WTC11 (cell line): Measurements from ENCODE around the gene GLRA3. TPM values are rescaled to one million over a fixed set of nuclear protein-coding genes. Genes with fewer than 3 reads are reported as not detected.
A peak's percentile ranks its signal among the peaks of the same experiment; 100 is the strongest.

Source experiments
- ATAC-seq: fragments of 200-7000 bp; cut with Tn5 transposase; 2 replicates; pipeline ENCODE4 v1.10.0; 2021; ENCODE audit warnings: mild to moderate bottlenecking, moderate library complexity
- CTCF ChIA-PET: fragments of 300-600 bp; sonication (Branson Sonifier 250); formaldehyde crosslinking; loops from one replicate; lab custom pipeline; 2021; ENCODE audit warnings: antibody characterized with exemption; lab: Charles Lee
- POLR2A ChIA-PET: fragments of 350-600 bp; sonication (Branson Sonifier 250); formaldehyde crosslinking; loops from one replicate; lab custom pipeline; 2021; ENCODE audit warnings: antibody characterized with exemption; lab: Charles Lee
- DNase-seq: peaks from one replicate; pipeline ENCODE4 v3.0.0; 2021; ENCODE audit warnings: low spot score
- H3K27ac Mint-ChIP-seq: 2 replicates; pipeline ENCODE4 v1.8.0; 2021; ENCODE audit warnings: mixed read lengths
- H3K27me3 Mint-ChIP-seq: 2 replicates; pipeline ENCODE4 v1.8.0; 2021; ENCODE audit warnings: low read depth, mild to moderate bottlenecking, moderate library complexity, mixed read lengths
- H3K36me3 Mint-ChIP-seq: 2 replicates; pipeline ENCODE4 v1.8.0; 2021; ENCODE audit warnings: mixed read lengths
- H3K4me1 Mint-ChIP-seq: 2 replicates; pipeline ENCODE4 v1.8.0; 2022; ENCODE audit warnings: mixed read lengths
- H3K4me3 Mint-ChIP-seq: 2 replicates; pipeline ENCODE4 v1.8.0; 2021; ENCODE audit warnings: mild to moderate bottlenecking, moderate library complexity, mixed read lengths
- H3K9me3 Mint-ChIP-seq: 2 replicates; pipeline ENCODE4 v1.8.0; 2021; ENCODE audit warnings: mixed read lengths
- CBFB ChIP-seq: sonication (generic); formaldehyde crosslinking; IDR thresholded peaks from 2 replicates; pipeline ENCODE4 v1.8.1; 2022; ENCODE audit warnings: mild to moderate bottlenecking, low read depth, missing genetic modification reagents
- E2F4 ChIP-seq: sonication (generic); formaldehyde crosslinking; IDR thresholded peaks from 2 replicates; pipeline ENCODE4 v1.8.1; 2022; ENCODE audit warnings: low read depth, mild to moderate bottlenecking, moderate library complexity, missing genetic modification reagents, borderline replicate concordance
- E2F5 ChIP-seq: sonication (generic); formaldehyde crosslinking; IDR thresholded peaks from 2 replicates; pipeline ENCODE4 v1.8.1; 2022; ENCODE audit warnings: mild to moderate bottlenecking, moderate library complexity, missing genetic modification reagents
- EMX1 ChIP-seq: fragments of 250-450 bp; sonication (Bioruptor Pico); IDR thresholded peaks from 2 replicates; pipeline ENCODE4 v1.8.0; 2021; ENCODE audit warnings: mild to moderate bottlenecking
- ETV6 ChIP-seq: sonication (generic); formaldehyde crosslinking; IDR thresholded peaks from 2 replicates; pipeline ENCODE4 v1.8.1; 2022; ENCODE audit warnings: mild to moderate bottlenecking, missing genetic modification reagents
- GABPB1 ChIP-seq: sonication (generic); formaldehyde crosslinking; IDR thresholded peaks from 2 replicates; pipeline ENCODE4 v1.8.1; 2023; ENCODE audit warnings: mild to moderate bottlenecking, missing genetic modification reagents
- GTF2I ChIP-seq: fragments of 250-450 bp; sonication (Bioruptor Pico); conservative IDR thresholded peaks from 2 replicates; pipeline ENCODE4 v1.4.0; 2021; ENCODE audit warnings: mild to moderate bottlenecking
- HMGA2 ChIP-seq: fragments of 250-450 bp; sonication (Bioruptor Pico); IDR thresholded peaks from 2 replicates; pipeline ENCODE4 v1.4.0; 2021; ENCODE audit warnings: mild to moderate bottlenecking, moderate library complexity
- JAZF1 ChIP-seq: fragments of 250-450 bp; sonication (Bioruptor Pico); IDR thresholded peaks from 2 replicates; pipeline ENCODE4 v1.9.0; 2021; ENCODE audit warnings: moderate library complexity, mild to moderate bottlenecking, inconsistent platforms
- KAT7 ChIP-seq: sonication (generic); formaldehyde crosslinking; IDR thresholded peaks from 2 replicates; pipeline ENCODE4 v1.8.1; 2023; ENCODE audit warnings: missing genetic modification reagents, mild to moderate bottlenecking, borderline replicate concordance
- MXD4 ChIP-seq: fragments of 250-450 bp; sonication (Bioruptor Pico); IDR thresholded peaks from 2 replicates; pipeline ENCODE4 v1.8.0; 2021; ENCODE audit warnings: mild to moderate bottlenecking, moderate library complexity, borderline replicate concordance
- NR3C1 ChIP-seq: sonication (generic); formaldehyde crosslinking; conservative IDR thresholded peaks from 2 replicates; pipeline ENCODE4 v1.8.1; 2023; ENCODE audit warnings: low read depth, mild to moderate bottlenecking, missing genetic modification reagents
- OVOL2 ChIP-seq: fragments of 250-450 bp; sonication (Bioruptor Pico); IDR thresholded peaks from 2 replicates; pipeline ENCODE4 v1.9.0; 2021; ENCODE audit warnings: mild to moderate bottlenecking, borderline replicate concordance
- RORB ChIP-seq: fragments of 250-450 bp; sonication (Bioruptor Pico); IDR thresholded peaks from 2 replicates; pipeline ENCODE4 v1.9.0; 2021; ENCODE audit warnings: mild to moderate bottlenecking
- SMAD3 ChIP-seq: sonication (generic); formaldehyde crosslinking; IDR thresholded peaks from 2 replicates; pipeline ENCODE4 v1.8.0; 2022; ENCODE audit warnings: missing genetic modification reagents, mild to moderate bottlenecking, borderline replicate concordance
- SMAD4 ChIP-seq: sonication (generic); formaldehyde crosslinking; IDR thresholded peaks from 2 replicates; pipeline ENCODE4 v1.8.0; 2022; ENCODE audit warnings: mild to moderate bottlenecking, missing genetic modification reagents
- TCF7 ChIP-seq: sonication (generic); formaldehyde crosslinking; IDR thresholded peaks from 2 replicates; pipeline ENCODE4 v1.8.0; 2022; ENCODE audit warnings: mild to moderate bottlenecking, low read depth, missing genetic modification reagents, moderate library complexity
- TEAD4 ChIP-seq: sonication (generic); formaldehyde crosslinking; IDR thresholded peaks from 2 replicates; pipeline ENCODE4 v1.8.0; 2022; ENCODE audit warnings: mild to moderate bottlenecking, missing genetic modification reagents
- USF2 ChIP-seq: sonication (generic); formaldehyde crosslinking; IDR thresholded peaks from 2 replicates; pipeline ENCODE4 v1.8.1; 2023; ENCODE audit warnings: mild to moderate bottlenecking, missing genetic modification reagents, moderate library complexity
- ZMAT4 ChIP-seq: fragments of 250-450 bp; sonication (Bioruptor Pico); IDR thresholded peaks from 2 replicates; pipeline ENCODE4 v1.9.0; 2021; ENCODE audit warnings: mild to moderate bottlenecking
- ZNF281 ChIP-seq: sonication (generic); formaldehyde crosslinking; IDR thresholded peaks from 2 replicates; pipeline ENCODE4 v1.8.0; 2023; ENCODE audit warnings: mild to moderate bottlenecking, missing genetic modification reagents
- ZNF416 ChIP-seq: fragments of 250-450 bp; sonication (Bioruptor Pico); IDR thresholded peaks from 2 replicates; pipeline ENCODE4 v1.9.0; 2021; ENCODE audit warnings: mild to moderate bottlenecking, inconsistent platforms
- ZNF512 ChIP-seq: sonication (generic); formaldehyde crosslinking; IDR thresholded peaks from 2 replicates; pipeline ENCODE4 v1.8.1; 2022; ENCODE audit warnings: missing genetic modification reagents, borderline replicate concordance
- total RNA-seq: library from RNA; stranded (reverse); gene quantifications from 3 replicates; pipeline ENCODE4 v1.2.3, GENCODE V29; 2021
- TF ChIP-seq, protein P1 (sequence below): sonication (generic); formaldehyde crosslinking; IDR thresholded peaks from 2 replicates; pipeline ENCODE4 v1.8.1; 2022; ENCODE audit warnings: mild to moderate bottlenecking, missing genetic modification reagents, moderate library complexity, borderline replicate concordance
- TF ChIP-seq, protein P2 (sequence below): fragments of 250-450 bp; sonication (Bioruptor Pico); IDR thresholded peaks from 2 replicates; pipeline ENCODE4 v2.1.2; 2022; ENCODE audit warnings: mild to moderate bottlenecking, moderate library complexity

GLRA3 gene
- total RNA-seq, 1 experiment from 2014 or later, result 0.15 TPM

DNA sequence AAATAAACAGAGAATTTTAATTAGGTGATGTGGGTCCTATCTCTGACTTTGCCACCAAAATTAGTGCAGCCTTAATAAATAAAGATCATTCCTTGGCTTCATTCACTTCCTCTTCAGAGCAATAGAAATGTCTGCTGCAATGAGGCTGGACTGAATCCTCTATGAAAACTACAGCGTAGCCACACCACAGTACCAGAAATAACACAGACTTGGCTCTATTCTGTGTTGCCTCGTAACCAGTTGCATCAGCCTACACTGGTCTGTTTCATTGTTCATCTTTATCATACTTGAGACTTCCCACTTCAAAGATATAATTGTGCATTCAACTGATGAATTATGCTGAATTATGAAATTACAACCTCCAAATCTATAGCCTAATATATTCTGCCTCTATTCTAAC is 15.8 kb downstream of the GLRA3 start (continued):
- TF ChIP-seq ZNF512 (CRISPR knock-in tag), result no peak
- no peak for TF ChIP-seq KAT7 (CRISPR knock-in tag)
- no peak for TF ChIP-seq EMX1 (CRISPR knock-in tag)
- TF ChIP-seq USF2 (CRISPR knock-in tag), result no peak
- TF ChIP-seq JAZF1, result no peak
- no peak for TF ChIP-seq TEAD4 (CRISPR knock-in tag)
- TF ChIP-seq NR3C1 (CRISPR knock-in tag), result no peak

DNA sequence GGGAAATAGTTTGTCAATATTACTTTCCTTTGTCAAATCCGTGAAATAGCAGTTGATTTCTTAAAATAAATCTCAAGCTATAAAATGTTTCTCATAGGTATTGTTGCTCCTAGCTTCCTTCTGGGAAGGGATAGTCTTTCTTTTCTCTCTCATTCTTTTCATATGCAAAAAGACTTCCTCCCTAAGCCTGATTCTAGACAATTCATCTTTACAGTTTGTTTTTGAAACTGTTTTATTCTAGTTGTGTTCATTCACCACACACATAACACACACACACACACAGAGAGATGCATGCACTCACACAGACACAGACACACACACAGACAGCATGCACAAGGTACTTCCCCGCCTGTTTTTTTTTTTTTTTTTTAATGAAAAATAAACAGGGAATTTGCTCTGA is 18.2 kb downstream of the GLRA3 start:
- H3K27me3 Mint-ChIP-seq, result no peaks in the 10 kb centered on the region; the same call in 1 of the 2 replicates
- peaks cover 17% of the 10 kb centered on the region for H3K4me1 Mint-ChIP-seq
- CTCF ChIA-PET, result interaction anchor here (0.6 to 1.5 kb wide), 3 partner anchors 13 to 47 kb away, joined by 3 to 4 read pairs (median 3); partner anchors contain the start of gene GLRA3
- H3K9me3 Mint-ChIP-seq, result peaks cover 26% of the 10 kb centered on the region
- TF ChIP-seq GTF2I (CRISPR knock-in tag) (no peak), KAT7 (CRISPR knock-in tag) (no peak), ZNF416 (CRISPR knock-in tag) (no peak), SMAD4 (CRISPR knock-in tag) (no peak), E2F5 (no peak), GABPB1 (CRISPR knock-in tag) (no peak), ZMAT4 (no peak), TCF7 (CRISPR knock-in tag) (no peak), E2F4 (no peak), MXD4 (CRISPR knock-in tag) (no peak), ETV6 (CRISPR knock-in tag) (no peak), RORB (CRISPR knock-in tag) (no peak), HMGA2 (CRISPR knock-in tag) (no peak), ZNF281 (CRISPR knock-in tag) (no peak), CBFB (CRISPR knock-in tag) (no peak), OVOL2 (CRISPR knock-in tag) (no peak), SMAD3 (CRISPR knock-in tag) (no peak)
- TF ChIP-seq, protein P1, sequence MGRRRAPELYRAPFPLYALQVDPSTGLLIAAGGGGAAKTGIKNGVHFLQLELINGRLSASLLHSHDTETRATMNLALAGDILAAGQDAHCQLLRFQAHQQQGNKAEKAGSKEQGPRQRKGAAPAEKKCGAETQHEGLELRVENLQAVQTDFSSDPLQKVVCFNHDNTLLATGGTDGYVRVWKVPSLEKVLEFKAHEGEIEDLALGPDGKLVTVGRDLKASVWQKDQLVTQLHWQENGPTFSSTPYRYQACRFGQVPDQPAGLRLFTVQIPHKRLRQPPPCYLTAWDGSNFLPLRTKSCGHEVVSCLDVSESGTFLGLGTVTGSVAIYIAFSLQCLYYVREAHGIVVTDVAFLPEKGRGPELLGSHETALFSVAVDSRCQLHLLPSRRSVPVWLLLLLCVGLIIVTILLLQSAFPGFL (CRISPR knock-in tag), result no peak
- TF ChIP-seq, protein P2, sequence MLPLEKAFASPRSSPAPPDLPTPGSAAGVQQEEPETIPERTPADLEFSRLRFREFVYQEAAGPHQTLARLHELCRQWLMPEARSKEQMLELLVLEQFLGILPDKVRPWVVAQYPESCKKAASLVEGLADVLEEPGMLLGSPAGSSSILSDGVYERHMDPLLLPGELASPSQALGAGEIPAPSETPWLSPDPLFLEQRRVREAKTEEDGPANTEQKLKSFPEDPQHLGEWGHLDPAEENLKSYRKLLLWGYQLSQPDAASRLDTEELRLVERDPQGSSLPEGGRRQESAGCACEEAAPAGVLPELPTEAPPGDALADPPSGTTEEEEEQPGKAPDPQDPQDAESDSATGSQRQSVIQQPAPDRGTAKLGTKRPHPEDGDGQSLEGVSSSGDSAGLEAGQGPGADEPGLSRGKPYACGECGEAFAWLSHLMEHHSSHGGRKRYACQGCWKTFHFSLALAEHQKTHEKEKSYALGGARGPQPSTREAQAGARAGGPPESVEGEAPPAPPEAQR (CRISPR knock-in tag), result no peak
- TF ChIP-seq, all 79 proteins: peak for 0
- ATAC-seq, result peak; percentile 39; the same call in 1 of the 2 replicates
- POLR2A ChIA-PET, result no interaction called here
- peaks cover 27% of the 10 kb centered on the region for H3K36me3 Mint-ChIP-seq
- DNase-seq, result no peak
- peak overlapping the region; percentile 96; the same call in 1 of the 2 replicates for H3K27ac Mint-ChIP-seq
- H3K4me3 Mint-ChIP-seq, result no peak overlapping the region
